ENCODE measurements around the gene TMEM183A.

DNA sequence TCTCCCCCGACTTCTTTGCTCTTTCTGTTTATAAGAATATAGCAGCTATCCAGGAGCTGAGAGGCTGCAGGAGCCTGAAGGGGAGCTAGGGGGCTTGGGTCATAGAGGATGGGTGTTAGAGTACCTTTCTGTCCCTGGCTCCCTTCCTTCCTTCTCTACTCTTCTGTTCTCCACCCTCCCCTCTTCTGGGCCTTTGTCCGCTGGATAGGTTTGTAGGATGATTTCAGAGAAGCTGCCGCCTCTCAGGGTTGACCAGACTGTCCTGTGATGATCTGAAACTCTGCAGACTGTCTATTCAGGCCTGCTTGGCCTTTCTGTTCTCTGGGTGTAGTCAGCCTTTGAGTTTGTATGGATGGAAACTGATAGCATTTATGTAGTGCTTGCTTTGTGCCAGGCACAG, 45.4 kb downstream of the TMEM183A start:
- TF ChIP-seq, protein P1, sequence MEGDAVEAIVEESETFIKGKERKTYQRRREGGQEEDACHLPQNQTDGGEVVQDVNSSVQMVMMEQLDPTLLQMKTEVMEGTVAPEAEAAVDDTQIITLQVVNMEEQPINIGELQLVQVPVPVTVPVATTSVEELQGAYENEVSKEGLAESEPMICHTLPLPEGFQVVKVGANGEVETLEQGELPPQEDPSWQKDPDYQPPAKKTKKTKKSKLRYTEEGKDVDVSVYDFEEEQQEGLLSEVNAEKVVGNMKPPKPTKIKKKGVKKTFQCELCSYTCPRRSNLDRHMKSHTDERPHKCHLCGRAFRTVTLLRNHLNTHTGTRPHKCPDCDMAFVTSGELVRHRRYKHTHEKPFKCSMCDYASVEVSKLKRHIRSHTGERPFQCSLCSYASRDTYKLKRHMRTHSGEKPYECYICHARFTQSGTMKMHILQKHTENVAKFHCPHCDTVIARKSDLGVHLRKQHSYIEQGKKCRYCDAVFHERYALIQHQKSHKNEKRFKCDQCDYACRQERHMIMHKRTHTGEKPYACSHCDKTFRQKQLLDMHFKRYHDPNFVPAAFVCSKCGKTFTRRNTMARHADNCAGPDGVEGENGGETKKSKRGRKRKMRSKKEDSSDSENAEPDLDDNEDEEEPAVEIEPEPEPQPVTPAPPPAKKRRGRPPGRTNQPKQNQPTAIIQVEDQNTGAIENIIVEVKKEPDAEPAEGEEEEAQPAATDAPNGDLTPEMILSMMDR (IDR thresholded peaks at IDR 0.05) = no peak
- no peak for TF ChIP-seq POLR2A (IDR thresholded peaks at IDR 0.05)
